ENCODE measurements around the gene SLC4A1AP. TPM values are rescaled to one million over a fixed set of nuclear protein-coding genes. Genes with fewer than 3 reads are reported as not detected.

The SLC4A1AP gene
- polyA plus RNA-seq, 1 of the 3 experiments (the other 2 are of a cell fraction): 9.4 TPM

DNA sequence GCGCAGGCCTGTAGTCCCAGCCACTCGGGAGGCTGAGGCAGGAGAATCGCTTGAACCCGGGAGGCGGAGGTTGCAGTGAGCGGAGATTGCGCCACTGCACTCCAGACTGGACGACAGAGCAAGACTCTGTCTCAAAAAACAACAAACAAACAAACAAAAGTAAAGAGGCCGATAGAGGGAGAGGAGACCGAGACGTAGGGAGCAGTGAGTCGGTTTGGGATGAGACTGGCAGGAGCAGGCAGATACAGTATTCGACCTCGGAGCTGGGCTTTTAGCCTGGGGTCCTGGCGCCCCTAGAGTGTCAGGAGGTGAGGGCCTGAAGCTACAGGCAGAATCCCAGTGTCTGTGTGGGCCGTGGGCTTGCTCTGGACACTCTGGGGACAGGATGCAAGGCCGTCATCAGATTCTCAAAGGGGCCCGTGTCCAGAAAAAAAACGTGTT lies 51.2 kb downstream of the SLC4A1AP start:
- WGBS (ENCODE audit: low lambda C conversion rate): 75% methylated on average over 19 of the region's 19 CpGs

DNA sequence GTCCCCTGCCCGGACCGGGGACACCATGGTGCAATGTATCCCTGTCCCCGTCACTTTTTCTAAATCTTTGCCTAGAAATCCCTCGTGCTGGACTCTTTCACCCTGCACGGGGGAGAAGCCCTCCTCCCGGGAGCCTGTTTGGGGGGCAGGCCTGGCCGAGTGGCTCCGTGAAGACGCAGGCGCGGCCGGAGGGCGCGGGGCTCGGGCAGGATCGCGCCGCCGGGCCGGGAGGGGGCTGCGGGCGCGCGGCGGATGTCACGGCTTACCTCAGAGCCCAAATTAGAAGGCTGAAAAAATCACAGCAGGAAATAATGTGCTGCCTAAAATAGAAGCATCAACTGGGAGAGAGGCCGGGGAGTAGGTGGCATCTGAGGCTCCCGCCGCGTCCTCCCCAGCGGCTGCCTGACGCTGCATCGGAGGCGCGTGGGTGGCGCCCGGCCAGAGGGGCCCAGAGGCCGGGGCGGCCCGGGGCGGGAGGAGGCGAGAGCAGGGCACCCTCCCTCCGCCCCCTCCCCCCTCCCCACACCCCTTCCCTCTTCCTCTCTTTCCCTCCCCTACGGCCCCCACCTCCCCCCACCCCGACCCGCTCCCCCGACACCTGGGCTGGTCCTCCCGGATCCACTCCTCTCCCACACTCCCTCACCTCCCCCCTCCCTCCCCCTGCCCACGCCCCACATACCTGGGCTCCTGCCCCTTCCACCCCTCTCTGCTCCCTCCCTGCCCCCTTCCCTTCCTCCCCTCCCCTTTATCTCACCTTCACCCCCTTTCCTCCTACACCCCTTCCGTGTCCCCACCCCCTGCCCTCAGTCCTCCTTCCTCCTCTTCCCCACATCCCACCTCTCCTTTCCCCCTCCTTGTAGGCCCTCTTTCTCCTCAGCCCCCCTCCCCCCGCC lies 51.9 kb downstream of the SLC4A1AP start:
- POLR2A ChIA-PET: no interaction called here
- 10% methylated on average over 49 of the region's 51 CpGs for WGBS (ENCODE audit: low lambda C conversion rate)
- peak; percentile 93 for DNase-seq
- H3K27ac ChIP-seq (ENCODE audit: low read depth in 2 of 2, low read length in 1 of 2): peak overlapping the region; percentile 3 to 60; a peak in 3 of 4 replicates
- peak overlapping the region; percentile 97 for H2AFZ ChIP-seq (ENCODE audit: low read depth)
- no peaks in the 10 kb centered on the region for H3K9me2 ChIP-seq
- peak overlapping the region; percentile 76 for H3K4me2 ChIP-seq
- H3K79me2 ChIP-seq (ENCODE audit: insufficient read depth): no peaks in the 10 kb centered on the region
- peak overlapping the region; percentile 80 for H3K9ac ChIP-seq
- TF ChIP-seq POLR2AphosphoS5 (IDR thresholded peaks at IDR 0.05; ENCODE audit: low read depth, low read length) (peak; percentile 17; the same call in 1 of the 2 replicates), SIN3A (IDR thresholded peaks at IDR 0.05; ENCODE audit: borderline replicate concordance, low read depth, low read length) (no peak), GATA2 (CRISPR knock-in tag; IDR thresholded peaks at IDR 0.05) (no peak), CHD2 (IDR thresholded peaks at IDR 0.05; ENCODE audit: low read length, partially characterized antibody) (peak; percentile 13), MEF2A (IDR thresholded peaks at IDR 0.05; ENCODE audit: borderline replicate concordance, low read depth) (peak; percentile 96), MXI1 (IDR thresholded peaks at IDR 0.05; ENCODE audit: low read depth, low read length) (peak; percentile 68; the same call in 1 of the 2 replicates), EP300 (IDR thresholded peaks at IDR 0.05; ENCODE audit: borderline replicate concordance in 1 of 2, low read depth in 1 of 2, low read length in 1 of 2) (0 out of 4 replicates have a peak, but pooled peaks of 1 of the 2 experiments have one; percentile 17)
- TF ChIP-seq, protein P1, sequence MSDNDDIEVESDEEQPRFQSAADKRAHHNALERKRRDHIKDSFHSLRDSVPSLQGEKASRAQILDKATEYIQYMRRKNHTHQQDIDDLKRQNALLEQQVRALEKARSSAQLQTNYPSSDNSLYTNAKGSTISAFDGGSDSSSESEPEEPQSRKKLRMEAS (IDR thresholded peaks at IDR 0.05; ENCODE audit: low read depth): 0 out of 2 replicates have a peak, but pooled peaks have one; percentile 26
- peaks cover 21% of the 10 kb centered on the region for H3F3A ChIP-seq (replicated peaks; ENCODE audit: insufficient read depth)
- peak overlapping the region; percentile 51 to 58 for H3K4me3 ChIP-seq (ENCODE audit: low read depth in 2 of 2, low read length in 1 of 2)
- CTCF ChIA-PET: interaction anchor here (1.0 to 5.2 kb wide), 8 partner anchors 7 to 879 kb away, joined by 3 to 64 read pairs (median 4); no protein-coding TSS in a partner anchor
- H3K36me3 ChIP-seq (replicated peaks in 1 of 2; ENCODE audit: control insufficient read depth in 1 of 2, insufficient read depth in 2 of 2, low read length in 1 of 2): no peaks in the 10 kb centered on the region
- peaks cover 9 to 11% of the 10 kb centered on the region in 2 experiments; a peak in 3 of 4 replicates for H3K4me1 ChIP-seq (ENCODE audit: control insufficient read depth in 1 of 2, insufficient read depth in 2 of 2, low read depth in 1 of 2, low read length in 1 of 2)
- H3K27me3 ChIP-seq (ENCODE audit: insufficient read depth): no peaks in the 10 kb centered on the region
- no peaks in the 10 kb centered on the region for H4K20me1 ChIP-seq (ENCODE audit: insufficient read depth)
- H3K9me3 ChIP-seq: no peaks in the 10 kb centered on the region

More for the DNA sequence above, 51.2 kb downstream of the SLC4A1AP start:
- H2AFZ ChIP-seq (ENCODE audit: low read depth): peak overlapping the region; percentile 97
- H3K36me3 ChIP-seq (replicated peaks in 1 of 2; ENCODE audit: control insufficient read depth in 1 of 2, insufficient read depth in 2 of 2, low read length in 1 of 2): no peaks in the 10 kb centered on the region
- H3K4me1 ChIP-seq (ENCODE audit: control insufficient read depth in 1 of 2, insufficient read depth in 2 of 2, low read depth in 1 of 2, low read length in 1 of 2): peaks cover 5 to 11% of the 10 kb centered on the region in 2 experiments; a peak in 3 of 4 replicates
- POLR2A ChIA-PET: no interaction called here
- peak overlapping the region; percentile 51 to 58 for H3K4me3 ChIP-seq (ENCODE audit: low read depth in 2 of 2, low read length in 1 of 2)
- no peaks in the 10 kb centered on the region for H3K27me3 ChIP-seq (ENCODE audit: insufficient read depth)
- H3K9me3 ChIP-seq: no peaks in the 10 kb centered on the region
- H3K4me2 ChIP-seq: peak overlapping the region; percentile 76
- DNase-seq: no peak
- H3F3A ChIP-seq (replicated peaks; ENCODE audit: insufficient read depth): peaks cover 21% of the 10 kb centered on the region
- peak overlapping the region in 1 of 2 experiments; percentile 60; a peak in 2 of 4 replicates for H3K27ac ChIP-seq (ENCODE audit: low read depth in 2 of 2, low read length in 1 of 2)
- CTCF ChIA-PET: interaction anchor here (1.0 to 5.2 kb wide), 9 partner anchors 8 to 880 kb away, joined by 3 to 64 read pairs (median 4); no protein-coding TSS in a partner anchor
- peak overlapping the region; percentile 80 for H3K9ac ChIP-seq
- H4K20me1 ChIP-seq (ENCODE audit: insufficient read depth): no peaks in the 10 kb centered on the region
- no peaks in the 10 kb centered on the region for H3K79me2 ChIP-seq (ENCODE audit: insufficient read depth)
- TF ChIP-seq JUND (IDR thresholded peaks at IDR 0.05): no peak
- no peak for TF ChIP-seq RXRA (IDR thresholded peaks at IDR 0.05; ENCODE audit: borderline replicate concordance, low read depth)
- no peak for TF ChIP-seq NRF1 (IDR thresholded peaks at IDR 0.05; ENCODE audit: low read depth, low read length)
- TF ChIP-seq, protein P1 (IDR thresholded peaks at IDR 0.05; ENCODE audit: low read depth): no peak
- no peak for TF ChIP-seq POLR2AphosphoS5 (IDR thresholded peaks at IDR 0.05; ENCODE audit: low read depth, low read length)
- no peak for TF ChIP-seq TCF12 (IDR thresholded peaks at IDR 0.05)
- no peaks in the 10 kb centered on the region for H3K9me2 ChIP-seq

Data from SK-N-SH (cell line).